Activated CD4-positive, alpha-beta T cell treated with anti-CD3 and anti-CD28 coated beads for 1 hour (primary cell): ENCODE measurements around the gene IFNA7.
"Not testable (repeated sequence)": the region's sequence is repeated elsewhere in the genome, so short reads cannot be mapped to it uniquely, and the experiment has no call there.

Experiments
- DNase-seq: peaks from one replicate; pipeline ENCODE4 v3.0.0-alpha.2; 2020

Gene IFNA7

DNA sequence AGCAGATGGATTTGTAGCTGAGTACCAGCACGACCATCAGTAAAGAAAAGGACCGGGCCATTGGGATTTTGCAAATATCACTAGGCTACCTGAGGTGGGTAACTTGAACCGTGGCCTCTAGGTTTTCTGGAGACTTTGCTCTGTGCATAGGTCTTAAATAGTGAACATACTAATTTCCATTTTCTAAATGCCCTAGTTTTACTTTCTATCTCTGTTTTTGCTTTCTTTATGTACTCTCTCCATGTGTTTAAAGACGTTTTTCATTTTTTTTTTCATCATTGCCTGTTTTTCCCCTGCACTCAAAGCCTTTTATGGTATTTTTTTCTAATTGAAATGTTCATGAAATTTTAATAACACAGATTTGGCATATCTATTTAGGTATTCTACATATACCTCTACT, at the start of gene IFNA7:
Gene IFNA7, minus strand, starts transcription at position 101 of the 400 bp plus-strand sequence. Its CDS starts 40 bp downstream, at position 61.
- DNase-seq = not testable (repeated sequence)

DNA sequence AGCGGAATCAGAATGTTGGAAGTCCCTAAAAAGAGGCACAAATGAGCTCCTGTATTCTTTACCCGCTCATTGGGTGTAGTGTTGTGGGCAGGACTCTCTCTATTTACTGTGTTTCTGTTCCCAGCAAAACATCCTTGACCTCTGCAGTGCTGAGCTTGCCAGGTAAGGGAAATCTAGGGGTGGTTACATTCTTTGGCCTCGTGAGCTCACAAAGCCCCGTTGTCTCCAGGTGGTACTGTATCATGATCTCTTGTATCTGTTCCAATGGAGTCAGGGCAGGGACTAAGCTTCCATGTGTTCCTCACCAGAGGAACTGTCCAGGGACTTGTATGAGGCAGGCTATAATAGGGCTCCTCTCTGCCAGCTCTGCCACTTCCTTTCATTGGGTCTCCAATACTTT, 49.6 kb upstream of the IFNA7 start:
- DNase-seq = no peak

DNA sequence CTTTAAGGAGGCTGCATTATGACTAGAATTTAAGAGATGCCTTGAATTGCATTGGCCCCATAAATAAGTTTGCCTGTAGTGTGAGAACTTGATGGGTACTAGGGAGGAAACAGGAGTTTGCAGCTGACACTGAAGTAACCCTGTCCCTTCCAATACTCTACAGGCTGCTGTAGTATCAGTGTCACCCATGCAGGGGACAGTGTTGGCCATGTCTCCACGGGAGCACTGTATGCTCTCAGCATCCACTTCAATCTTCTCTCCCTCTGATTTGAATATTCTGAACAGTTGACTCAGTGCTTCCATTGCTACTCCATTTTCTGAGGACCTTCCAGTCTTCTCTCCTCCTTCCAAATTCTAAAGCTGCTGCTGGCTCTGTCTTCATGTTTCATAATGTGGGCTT, 49.2 kb upstream of the IFNA7 start:
- DNase-seq = no peak

GRCh38 chr9:21244836-21245235, 42.8 kb upstream of the IFNA7 start:
- DNase-seq = no peak

GRCh38 chr9:21239911-21240310, 37.9 kb upstream of the IFNA7 start, which contains the start of gene IFNA14:
Gene IFNA14, minus strand, starts transcription at chr9:21240005. Its CDS starts 70 bp downstream, at chr9:21239935.
- DNase-seq = no peak

GRCh38 chr9:21236360-21236714, 34.3 kb upstream of the IFNA7 start:
- not testable (repeated sequence) for DNase-seq

DNA sequence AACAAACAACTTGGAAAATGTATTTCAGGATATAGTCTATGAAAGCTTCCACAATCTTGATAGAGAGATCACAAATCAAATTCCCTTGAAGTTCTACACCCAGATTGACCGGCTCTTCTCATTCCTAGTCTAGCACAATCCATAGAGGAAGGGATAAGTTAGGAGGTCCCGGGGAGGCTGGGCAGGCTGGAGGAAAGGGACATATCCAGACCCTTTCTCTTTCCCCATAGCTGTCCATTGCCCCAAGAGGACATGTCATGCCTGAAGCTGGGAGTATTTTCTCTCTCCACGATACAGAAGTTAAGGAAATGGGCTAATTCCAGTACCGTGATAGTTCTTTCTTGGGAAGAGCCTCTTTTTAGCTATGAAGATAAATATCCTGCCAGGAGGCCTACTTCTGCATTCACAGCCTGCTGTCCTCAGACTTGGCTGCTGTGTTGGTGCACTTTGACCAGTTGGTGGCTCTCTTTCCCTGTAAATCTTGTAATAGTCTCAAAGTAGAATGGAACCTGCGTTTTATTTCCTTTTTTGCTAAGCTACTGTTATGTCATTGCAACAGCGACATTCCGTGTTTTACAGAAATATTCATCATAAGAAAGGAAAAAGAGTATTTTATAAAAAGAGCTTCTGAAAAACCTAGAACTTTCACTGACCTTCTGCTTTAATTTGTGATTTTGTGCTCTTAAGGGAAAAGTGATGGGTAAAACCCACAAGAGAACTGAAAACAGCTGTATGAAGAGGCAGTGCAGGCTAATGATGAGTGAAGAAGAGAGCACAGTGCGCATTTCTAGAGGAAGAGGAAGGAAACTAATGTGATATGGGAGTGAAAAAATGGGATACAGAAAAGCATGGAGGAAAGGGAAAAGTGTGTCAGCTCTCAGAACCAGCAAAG, 33.7 kb upstream of the IFNA7 start:
- DNase-seq = not testable (repeated sequence)

GRCh38 chr9:21234153-21234687, 32.2 kb upstream of the IFNA7 start:
- no peak for DNase-seq

DNA sequence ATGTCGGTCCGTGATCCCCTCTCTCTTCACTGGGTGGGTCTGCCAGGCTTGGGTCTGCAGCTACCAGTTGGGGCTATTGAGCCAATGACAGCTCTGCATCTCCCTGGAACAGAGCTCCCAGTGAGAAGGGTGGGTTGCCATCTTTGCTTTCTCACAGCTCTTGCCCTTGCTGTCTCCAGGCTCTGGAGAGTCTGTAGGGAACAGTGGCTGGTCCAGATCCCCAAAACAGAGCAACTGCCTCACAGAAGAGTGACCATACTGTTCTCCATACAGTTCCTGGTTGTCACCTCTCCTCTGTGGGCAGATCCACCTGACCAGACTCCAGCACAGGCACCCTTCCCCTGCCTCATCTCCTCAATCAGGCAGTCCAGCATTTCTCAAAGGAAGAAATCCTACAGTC, 31.3 kb upstream of the IFNA7 start:
- DNase-seq = no peak

- DNase-seq = no peak
These were observed 26.1 kb upstream of the IFNA7 start, which contains the start of gene IFNA17 for GRCh38 chr9:21228122-21228521. Gene IFNA17, minus strand, starts transcription at chr9:21228222. Its CDS starts 49 bp downstream, at chr9:21228173.

DNA sequence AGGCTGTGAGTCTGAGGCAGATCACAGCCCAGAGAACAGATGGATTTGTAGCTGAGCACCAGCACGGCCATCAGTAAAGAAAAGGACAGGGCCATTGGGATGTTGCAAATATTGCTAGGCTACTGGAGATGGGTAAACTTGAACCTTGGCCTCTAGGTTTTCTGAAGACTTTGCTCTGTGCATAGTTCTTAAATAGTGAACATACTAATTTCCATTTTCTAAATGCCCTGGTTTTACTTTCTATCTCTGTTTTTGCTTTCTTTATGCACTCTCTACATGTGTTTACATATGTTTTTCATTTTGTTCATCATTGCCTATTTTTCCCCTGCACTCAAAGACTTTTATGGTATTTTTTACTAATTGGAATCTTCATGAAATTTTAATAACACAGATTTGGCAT, 15.2 kb upstream of the IFNA7 start, which contains the start of gene IFNA16:
Gene IFNA16, minus strand, starts transcription at position 101 of the 400 bp plus-strand sequence. Its CDS starts 6 bp downstream, at position 95.
- DNase-seq = not testable (repeated sequence)

GRCh38 chr9:21213411-21214326, 11.7 kb upstream of the IFNA7 start:
- DNase-seq = not testable (repeated sequence)

DNA sequence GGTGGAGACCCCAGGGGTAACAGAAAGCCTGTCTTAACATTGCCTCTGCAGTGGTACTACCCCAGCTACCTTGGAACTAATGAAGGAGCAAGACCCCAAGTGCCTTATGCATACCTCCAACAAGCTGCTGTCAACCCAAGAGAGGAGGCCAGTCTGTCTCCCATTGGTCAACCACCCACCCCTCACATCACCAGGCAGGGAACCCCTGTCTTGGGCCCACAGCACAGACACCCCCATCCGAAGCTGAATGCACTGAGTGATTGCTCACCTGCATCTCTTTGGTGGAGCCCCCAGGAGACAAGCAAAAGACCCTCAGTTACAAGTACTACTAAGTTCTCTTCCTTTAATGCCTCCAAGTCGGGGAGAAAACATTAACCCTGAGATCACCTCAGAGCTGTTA, 10.2 kb upstream of the IFNA7 start:
- not testable (repeated sequence) for DNase-seq

DNA sequence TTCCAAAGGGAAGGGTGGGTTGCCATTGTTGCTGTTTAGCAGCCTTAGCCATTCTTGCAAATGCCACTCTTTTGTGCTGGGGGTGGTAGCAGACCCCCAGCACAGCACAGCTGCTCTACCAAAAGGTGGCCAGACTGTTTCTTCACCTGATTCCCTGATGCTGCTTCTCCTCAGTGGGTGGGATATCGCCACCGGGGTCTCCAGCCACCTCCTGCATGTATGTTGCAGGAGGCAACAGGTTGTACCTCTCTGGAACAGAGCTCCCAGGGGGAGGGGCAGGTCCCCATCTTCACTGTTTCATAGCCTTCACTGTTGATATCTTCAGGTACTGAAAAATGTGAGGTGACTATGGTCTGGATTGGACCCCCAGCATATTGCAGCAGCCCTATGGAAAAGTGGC, 8.8 kb upstream of the IFNA7 start:
- not testable (repeated sequence) for DNase-seq

DNA sequence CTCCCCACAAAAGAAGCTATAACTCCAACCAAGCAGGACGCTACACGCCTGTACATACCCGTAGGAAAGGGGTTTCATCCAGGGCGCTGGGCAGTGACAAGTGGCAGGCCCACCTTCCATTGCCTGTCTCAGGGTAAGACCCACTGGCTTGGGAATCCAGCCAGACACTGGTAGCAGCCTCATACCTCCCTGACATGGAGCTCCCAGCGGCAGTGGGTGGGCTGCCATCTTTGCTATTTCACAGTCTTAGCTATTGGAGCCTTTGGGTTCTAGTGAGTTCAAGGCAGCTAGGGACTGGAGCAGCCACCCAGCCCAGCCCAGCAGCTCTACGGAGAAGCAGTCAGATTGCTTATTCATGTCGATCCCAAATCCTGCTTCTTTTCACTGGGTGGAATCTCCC, 8.3 kb upstream of the IFNA7 start:
- DNase-seq = no peak

DNA sequence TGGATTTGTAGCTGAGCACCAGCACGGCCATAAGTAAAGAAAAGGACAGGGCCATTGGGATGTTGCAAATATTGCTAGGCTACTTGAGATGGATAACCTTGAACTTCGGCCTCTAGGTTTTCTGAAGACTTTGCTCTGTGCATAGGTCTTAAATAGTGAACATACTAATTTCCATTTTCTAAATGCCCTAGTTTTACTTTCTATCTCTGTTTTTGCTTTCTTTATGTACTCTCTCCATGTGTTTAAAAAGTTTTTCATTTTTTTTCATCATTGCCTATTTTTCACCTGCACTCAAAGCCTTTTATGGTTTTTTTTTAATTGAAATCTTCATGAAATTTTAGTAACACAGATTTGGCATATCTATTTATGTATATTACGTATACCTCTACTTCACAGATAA, 5.0 kb upstream of the IFNA7 start, which contains the start of gene IFNA10:
Gene IFNA10, minus strand, starts transcription at position 101 of the 400 bp plus-strand sequence. Its CDS starts 46 bp downstream, at position 55.
- not testable (repeated sequence) for DNase-seq

DNA sequence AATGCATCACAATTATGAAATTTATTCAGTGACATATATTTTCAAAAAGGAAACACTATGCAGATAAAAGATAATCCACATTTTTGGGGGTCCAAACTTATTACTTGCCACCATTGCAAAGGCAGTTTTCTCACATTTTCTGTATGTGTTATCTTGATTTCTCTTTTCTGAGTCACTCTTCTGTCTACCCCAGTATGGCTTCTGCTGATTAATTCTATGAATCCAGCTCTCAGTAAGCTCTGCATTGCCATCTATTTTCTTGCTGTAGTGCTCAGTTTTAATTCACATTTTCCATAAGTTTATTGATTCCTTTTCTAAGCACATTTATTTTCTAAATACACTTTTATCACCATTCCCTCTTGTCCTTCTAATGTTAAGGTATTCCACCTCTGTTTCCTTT, 3.2 kb upstream of the IFNA7 start:
- no peak for DNase-seq

- not testable (repeated sequence) for DNase-seq
These were observed 6.9 kb downstream of the IFNA7 start for GRCh38 chr9:21194867-21195776.

DNA sequence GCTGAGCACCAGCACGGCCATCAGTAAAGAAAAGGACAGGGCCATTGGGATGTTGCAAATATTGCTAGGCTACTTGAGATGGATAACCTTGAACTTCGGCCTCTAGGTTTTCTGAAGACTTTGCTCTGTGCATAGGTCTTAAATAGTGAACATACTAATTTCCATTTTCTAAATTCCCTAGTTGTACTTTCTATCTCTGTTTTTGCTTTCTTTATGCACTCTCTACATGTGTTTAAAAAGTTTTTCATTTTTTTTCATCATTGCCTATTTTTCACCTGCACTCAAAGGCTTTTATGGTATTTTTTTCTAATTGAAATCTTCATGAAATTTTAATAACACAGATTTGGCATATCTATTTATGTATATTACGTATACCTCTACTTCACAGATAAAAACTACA, 14.5 kb downstream of the IFNA7 start, which contains the start of gene IFNA4:
Gene IFNA4, minus strand, starts transcription at position 101 of the 400 bp plus-strand sequence. Its CDS starts 56 bp downstream, at position 45.
- not testable (repeated sequence) for DNase-seq

- not testable (repeated sequence) for DNase-seq
These were observed 18.9 kb downstream of the IFNA7 start for GRCh38 chr9:21182810-21183736.
